ES-I3 (cell line): ENCODE data around the gene DNAAF6.
"Not testable (repeated sequence)": the region's sequence is repeated elsewhere in the genome, so short reads cannot be mapped to it uniquely, and the experiment has no call there.

ENCODE experiments used
- H3K36me3 ChIP-seq: 2 replicates; pipeline ENCODE4 v1.6.1; 2013; ENCODE audit warnings: mild to moderate bottlenecking, low read length, control low read depth, moderate library complexity; ENCODE audit not compliant: insufficient read depth
- H3K4me1 ChIP-seq: 2 replicates; pipeline ENCODE4 v1.6.1; 2013; ENCODE audit warnings: mild to moderate bottlenecking, control low read depth, low read length; ENCODE audit not compliant: insufficient read depth
- H3K9ac ChIP-seq: 2 replicates; pipeline ENCODE4 v1.6.1; 2013; ENCODE audit warnings: low read depth, mild to moderate bottlenecking, low read length, moderate library complexity
- H3K9me3 ChIP-seq: 2 replicates; pipeline ENCODE4 v1.6.1; 2013; ENCODE audit warnings: mild to moderate bottlenecking, low read length, moderate library complexity; ENCODE audit not compliant: control insufficient read depth, insufficient read depth

The DNAAF6 gene

GRCh38 chrX:107205770-107206696, at the start of gene DNAAF6, which contains the start of gene NUP62CL:
Gene DNAAF6, plus strand, starts transcription at chrX:107206611. Its CDS starts 6,265 bp downstream, at chrX:107212876.
Gene NUP62CL, minus strand, starts transcription at chrX:107206433. Its CDS starts 31,287 bp downstream, at chrX:107175146.
- peak within 1 kb of the TSS; percentile 92 for H3K9ac ChIP-seq
- no peaks in the 10 kb centered on the region for H3K36me3 ChIP-seq
- peaks cover 8% of the 10 kb centered on the region for H3K4me1 ChIP-seq
- no peaks in the 10 kb centered on the region for H3K9me3 ChIP-seq

GRCh38 chrX:107157618-107158017, 48.8 kb upstream of the DNAAF6 start:
- H3K9me3 ChIP-seq, H3K9ac ChIP-seq, H3K36me3 ChIP-seq: not testable (repeated sequence)
- peaks cover 11% of the 10 kb centered on the region for H3K4me1 ChIP-seq

- no peaks in the 10 kb centered on the region for H3K9me3 ChIP-seq
- no peaks in the 10 kb centered on the region for H3K36me3 ChIP-seq
- no peak overlapping the region for H3K9ac ChIP-seq
- no peaks in the 10 kb centered on the region for H3K4me1 ChIP-seq
Measured at GRCh38 chrX:107167163-107167921, 39.1 kb upstream of the DNAAF6 start.

GRCh38 chrX:107168257-107168656, 38.2 kb upstream of the DNAAF6 start:
- Histone ChIP-seq H3K9ac (no peak overlapping the region), H3K4me1 (no peaks in the 10 kb centered on the region)

GRCh38 chrX:107168712-107169111, 37.7 kb upstream of the DNAAF6 start:
- H3K4me1 ChIP-seq: no peaks in the 10 kb centered on the region
- no peaks in the 10 kb centered on the region for H3K36me3 ChIP-seq
- H3K9me3 ChIP-seq: no peaks in the 10 kb centered on the region

More at GRCh38 chrX:107168257-107168656, 38.2 kb upstream of the DNAAF6 start:
- H3K36me3 ChIP-seq: no peaks in the 10 kb centered on the region
- H3K9me3 ChIP-seq: no peaks in the 10 kb centered on the region

GRCh38 chrX:107171369-107172102, 34.9 kb upstream of the DNAAF6 start:
- Histone ChIP-seq H3K9me3 (no peaks in the 10 kb centered on the region), H3K4me1 (no peaks in the 10 kb centered on the region), H3K9ac (no peak overlapping the region), H3K36me3 (no peaks in the 10 kb centered on the region)

More at GRCh38 chrX:107168712-107169111, 37.7 kb upstream of the DNAAF6 start:
- H3K9ac ChIP-seq: no peak overlapping the region

GRCh38 chrX:107197319-107197718, 9.1 kb upstream of the DNAAF6 start:
- H3K9ac ChIP-seq: no peak overlapping the region
- no peaks in the 10 kb centered on the region for H3K4me1 ChIP-seq
- H3K36me3 ChIP-seq: no peaks in the 10 kb centered on the region
- no peaks in the 10 kb centered on the region for H3K9me3 ChIP-seq

- not testable (repeated sequence) for H3K36me3 ChIP-seq, H3K9ac ChIP-seq, H3K9me3 ChIP-seq, H3K4me1 ChIP-seq
Measured at GRCh38 chrX:107198074-107198473, 8.3 kb upstream of the DNAAF6 start.

- Histone ChIP-seq H3K9me3 (no peaks in the 10 kb centered on the region), H3K36me3 (no peaks in the 10 kb centered on the region), H3K4me1 (no peaks in the 10 kb centered on the region), H3K9ac (no peak overlapping the region)
Measured at GRCh38 chrX:107199491-107199890, 6.9 kb upstream of the DNAAF6 start.

- Histone ChIP-seq H3K9me3 (no peaks in the 10 kb centered on the region), H3K4me1 (no peaks in the 10 kb centered on the region), H3K9ac (no peak overlapping the region)
Measured at GRCh38 chrX:107204068-107204605, 2.3 kb upstream of the DNAAF6 start.

GRCh38 chrX:107206697-107207065, 270 bp downstream of the DNAAF6 start:
- Histone ChIP-seq H3K36me3 (no peaks in the 10 kb centered on the region), H3K9me3 (no peaks in the 10 kb centered on the region), H3K9ac (no peak overlapping the region; the same call in 1 of the 2 replicates), H3K4me1 (peaks cover 8% of the 10 kb centered on the region)

More at GRCh38 chrX:107204068-107204605, 2.3 kb upstream of the DNAAF6 start:
- no peaks in the 10 kb centered on the region for H3K36me3 ChIP-seq

GRCh38 chrX:107207089-107207488, 678 bp downstream of the DNAAF6 start:
- Histone ChIP-seq H3K9ac (no peak overlapping the region; the same call in 1 of the 2 replicates), H3K36me3 (no peaks in the 10 kb centered on the region), H3K9me3 (no peaks in the 10 kb centered on the region), H3K4me1 (peaks cover 8% of the 10 kb centered on the region)

GRCh38 chrX:107207943-107208342, 1.5 kb downstream of the DNAAF6 start:
- H3K4me1 ChIP-seq: peaks cover 8% of the 10 kb centered on the region
- no peak overlapping the region for H3K9ac ChIP-seq
- no peaks in the 10 kb centered on the region for H3K9me3 ChIP-seq
- H3K36me3 ChIP-seq: no peaks in the 10 kb centered on the region

- H3K9ac ChIP-seq: no peak overlapping the region
- no peaks in the 10 kb centered on the region for H3K9me3 ChIP-seq
- no peaks in the 10 kb centered on the region for H3K36me3 ChIP-seq
- peaks cover 8% of the 10 kb centered on the region for H3K4me1 ChIP-seq
Measured at GRCh38 chrX:107213477-107213876, 7.1 kb downstream of the DNAAF6 start.
